Measurements from ENCODE around the gene CASTOR1.

Gene CASTOR1

DNA sequence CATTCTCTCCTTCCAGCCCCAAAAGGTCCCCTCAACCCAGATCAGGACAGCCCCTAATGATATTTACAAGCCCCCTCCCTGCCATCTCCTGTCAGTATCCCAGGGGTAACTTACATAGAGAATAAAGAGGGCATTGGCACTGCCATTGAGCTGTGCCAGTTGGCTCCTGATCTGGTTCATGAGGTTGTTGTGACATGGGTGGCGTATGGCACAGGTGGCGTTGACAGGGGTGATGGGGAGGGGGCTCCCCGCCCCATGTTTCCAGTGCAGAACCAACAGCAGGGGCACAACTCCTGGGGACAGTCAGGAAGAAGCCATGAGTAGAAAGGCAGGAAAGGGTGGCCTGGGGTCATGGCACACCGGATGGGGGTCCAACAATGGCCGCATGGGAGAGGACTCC, 44.7 kb downstream of the CASTOR1 start:
- DNase-seq (ENCODE audit: low spot score) = no peak

DNA sequence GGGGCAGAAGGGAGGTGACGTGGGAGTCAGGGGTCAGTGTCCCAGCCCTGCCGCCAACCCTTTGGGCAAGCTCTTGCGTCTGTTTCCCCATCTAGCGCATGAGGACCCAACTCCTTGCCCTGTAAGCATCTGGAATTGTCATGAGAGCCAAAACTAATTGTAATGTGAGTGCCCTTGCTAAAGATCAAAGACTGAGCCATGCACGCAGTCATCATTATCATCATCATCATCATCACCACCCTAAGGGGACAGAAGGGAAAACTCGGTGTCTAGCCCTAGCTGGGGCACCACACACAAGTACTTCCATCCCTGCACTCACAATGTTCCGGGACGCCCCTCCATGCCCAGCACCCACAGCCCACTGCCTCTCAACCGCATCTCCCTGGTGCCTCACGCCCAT, 45.2 kb downstream of the CASTOR1 start:
- DNase-seq (ENCODE audit: low spot score) = no peak

DNA sequence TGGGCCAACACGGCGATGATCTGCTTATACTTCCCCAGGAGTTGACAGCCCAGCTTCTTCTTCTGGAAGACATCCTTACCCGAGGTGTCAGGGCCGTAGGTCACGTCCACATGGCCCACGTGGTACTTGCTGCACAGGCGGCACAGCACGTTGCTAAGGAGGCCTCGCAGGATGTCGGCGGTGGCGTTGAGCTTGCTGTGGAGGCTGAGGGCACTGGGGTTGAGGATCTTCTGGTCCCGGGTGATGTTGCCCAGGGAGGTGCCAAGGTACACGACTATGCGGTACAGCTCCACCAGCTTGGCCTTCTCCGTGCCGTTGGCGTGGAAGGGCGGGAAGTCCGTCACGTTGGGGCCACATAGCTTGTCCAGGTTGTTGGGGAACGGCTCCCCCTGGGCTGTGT, 45.6 kb downstream of the CASTOR1 start:
- DNase-seq (ENCODE audit: low spot score) = no peak

DNA sequence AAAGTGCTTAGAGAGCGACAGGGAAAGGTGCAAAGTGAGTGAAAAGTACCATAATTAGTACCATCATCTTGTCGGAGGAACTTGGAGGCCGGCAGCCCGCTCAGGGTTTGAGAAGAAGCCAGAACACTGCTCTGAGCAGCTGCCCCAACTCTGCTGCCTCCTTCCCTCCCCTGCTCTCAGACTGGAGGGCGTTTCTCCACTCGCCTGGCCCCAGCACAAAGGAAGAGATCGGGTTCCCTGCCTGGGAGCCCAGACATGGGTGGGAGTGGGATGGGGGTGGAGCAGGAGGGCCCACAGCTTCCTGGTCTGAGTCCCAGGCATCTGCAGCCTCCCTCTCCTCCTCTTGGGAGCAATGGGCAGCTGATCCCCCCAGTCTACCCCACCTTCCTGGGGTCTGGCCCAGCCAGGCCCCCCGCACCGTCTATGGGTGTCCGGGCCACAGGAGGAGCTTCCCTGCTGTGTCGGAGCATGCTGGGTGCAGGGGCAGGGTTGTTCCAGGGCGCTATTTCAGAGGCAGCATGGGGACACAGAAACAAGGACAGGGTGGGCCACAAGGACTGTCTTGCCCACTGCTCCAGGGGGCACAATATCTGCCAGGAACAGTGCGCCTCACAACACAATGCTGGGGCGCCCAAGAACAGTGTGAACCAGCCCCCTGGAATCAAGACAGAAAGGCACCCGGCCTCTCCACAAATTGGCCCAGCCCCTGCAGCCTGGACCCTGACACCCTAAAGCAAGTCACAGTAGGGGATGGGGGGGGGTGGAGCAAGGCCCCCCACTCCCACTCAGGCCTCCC, 47.5 kb downstream of the CASTOR1 start:
- no peak for DNase-seq (ENCODE audit: low spot score)

DNA sequence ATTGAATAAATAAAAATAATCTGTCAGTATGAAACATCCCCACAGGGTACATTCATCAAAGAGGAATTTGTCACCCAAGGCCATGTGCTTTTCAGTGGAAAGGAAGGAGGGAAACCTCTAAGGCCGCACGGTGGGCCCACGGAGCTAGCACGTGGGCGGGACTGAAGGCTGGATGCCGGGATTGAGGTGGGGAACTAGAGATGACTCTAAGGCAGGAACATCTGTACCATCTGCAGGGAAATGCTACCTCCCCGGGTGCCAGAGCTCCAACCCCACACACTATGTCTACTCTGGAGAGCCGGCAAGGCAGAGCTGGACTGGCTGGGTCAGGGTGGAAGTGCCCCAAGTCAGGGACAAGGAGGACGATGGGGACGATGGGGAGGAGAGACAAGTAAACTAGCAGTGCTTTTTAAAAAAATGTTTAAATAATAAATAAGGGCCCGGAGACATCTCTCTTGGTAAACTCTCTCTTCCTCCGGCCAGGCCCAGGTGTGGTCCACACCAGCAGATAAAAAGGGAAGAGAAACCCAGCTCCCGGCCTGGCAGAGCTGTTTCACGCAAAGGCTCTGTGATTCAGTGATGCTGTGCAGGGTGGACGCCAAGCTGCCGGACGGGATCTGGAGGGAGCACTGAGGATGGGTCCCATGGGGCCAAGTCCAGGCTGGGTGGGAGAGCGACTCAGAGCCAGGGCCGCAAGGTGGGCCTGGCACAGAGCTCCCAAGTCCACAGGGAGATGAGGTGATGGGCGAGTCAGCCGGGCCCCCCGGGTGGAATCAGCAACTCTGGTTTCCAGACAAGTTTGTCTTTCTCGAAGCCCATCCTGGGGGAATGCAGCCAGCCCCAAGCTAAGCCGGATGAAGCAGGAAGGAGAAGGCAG, 48.5 kb downstream of the CASTOR1 start:
- no peak for DNase-seq (ENCODE audit: low spot score)

GRCh38 chr22:30239488-30240405, 49.6 kb downstream of the CASTOR1 start:
- no peak for DNase-seq (ENCODE audit: low spot score)

DNA sequence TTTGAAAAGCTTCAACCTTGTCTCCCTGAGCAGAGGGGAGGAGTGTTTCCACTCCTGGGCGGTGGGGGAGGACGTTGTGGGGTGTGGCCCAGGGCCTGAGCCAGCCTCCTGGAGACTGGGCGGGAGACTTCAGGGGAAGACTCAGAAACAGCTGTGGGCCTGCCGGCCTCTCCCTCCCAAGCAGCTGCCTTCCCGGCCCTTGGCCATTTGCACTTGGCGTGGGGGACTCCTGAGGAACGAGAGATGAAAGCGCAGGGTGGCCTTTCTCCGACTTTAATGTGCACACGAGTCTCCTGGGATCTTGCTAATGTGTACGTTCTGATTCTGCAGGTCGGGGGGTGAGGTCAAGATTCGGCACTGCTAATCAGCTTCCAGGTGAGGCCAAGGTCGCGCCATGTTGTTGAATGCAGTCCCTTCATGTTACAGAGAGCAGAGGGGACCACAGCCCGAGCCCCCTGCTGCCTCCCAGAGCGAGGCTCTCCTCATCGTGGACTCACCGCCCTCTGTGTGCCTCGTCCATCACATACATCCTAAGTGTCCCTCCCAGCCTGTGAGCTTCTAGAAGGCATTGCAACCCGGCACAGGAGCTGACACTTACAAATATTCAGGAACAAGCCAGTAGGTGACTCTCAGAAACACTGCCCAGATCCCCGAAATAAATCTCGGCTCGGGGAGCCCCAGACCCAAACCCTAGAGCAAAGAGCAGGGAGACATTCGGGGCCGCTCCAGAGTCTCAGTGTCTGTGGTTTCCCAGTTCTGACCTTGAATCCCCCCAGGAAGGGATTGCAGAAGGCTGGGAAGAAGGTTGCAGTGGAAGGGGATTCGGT, 50.4 kb downstream of the CASTOR1 start:
- peak; percentile 18 for DNase-seq (ENCODE audit: low spot score)

- no peak for DNase-seq (ENCODE audit: low spot score)
Measured at GRCh38 chr22:30238136-30238535, 51.2 kb downstream of the CASTOR1 start.

- DNase-seq (ENCODE audit: low spot score) = no peak
Measured at GRCh38 chr22:30236875-30237274, 52.4 kb downstream of the CASTOR1 start.

DNA sequence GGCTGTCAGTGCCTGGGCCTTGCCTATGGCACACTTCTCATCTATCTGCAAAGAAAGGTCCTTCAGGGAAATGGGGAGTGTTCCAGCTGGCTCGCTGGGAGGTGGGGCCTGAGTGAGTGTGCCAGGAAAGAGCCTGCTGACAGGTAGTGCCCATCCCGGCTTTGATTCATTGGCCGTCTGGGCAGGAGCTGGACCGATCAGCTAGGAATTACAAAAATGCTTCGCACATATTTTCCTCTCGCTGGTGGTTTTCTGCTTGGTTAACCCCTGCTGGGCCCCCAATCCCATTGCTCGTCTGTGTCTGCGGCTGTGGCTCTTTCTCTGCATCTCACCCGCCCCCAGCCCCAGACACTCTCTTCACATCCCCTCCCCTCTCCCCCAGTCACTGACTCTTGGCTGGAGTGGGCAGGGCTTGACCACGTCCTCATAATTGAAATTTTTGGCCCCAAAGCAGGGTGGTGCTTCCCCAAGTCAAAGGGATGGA, 53.6 kb downstream of the CASTOR1 start:
- peak; percentile 62 for DNase-seq (ENCODE audit: low spot score)
